ENCODE data around the gene MICAL2.

DNA sequence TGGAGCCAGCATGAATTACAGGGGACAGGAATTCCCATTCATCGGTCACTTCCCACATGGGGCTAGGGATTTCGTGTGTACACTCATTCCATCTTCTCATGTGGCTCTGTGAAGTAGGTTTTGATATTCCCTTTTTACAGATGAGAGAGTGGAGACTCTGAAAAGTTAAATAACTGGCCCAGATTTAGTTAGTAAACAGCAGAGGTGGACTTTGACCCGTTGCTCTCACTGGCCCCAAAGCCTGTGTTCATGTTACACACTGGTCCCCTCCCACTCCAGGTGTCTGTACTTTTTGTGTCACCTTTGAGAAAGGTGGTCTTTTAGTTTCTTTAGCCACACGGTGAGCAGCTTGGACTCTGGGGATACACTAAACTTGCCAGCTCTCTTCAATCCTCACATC is 108.5 kb downstream of the MICAL2 start:
- TF ChIP-seq POLR2AphosphoS5 (IDR thresholded peaks at IDR 0.05), result no peak
- TF ChIP-seq, protein P1, sequence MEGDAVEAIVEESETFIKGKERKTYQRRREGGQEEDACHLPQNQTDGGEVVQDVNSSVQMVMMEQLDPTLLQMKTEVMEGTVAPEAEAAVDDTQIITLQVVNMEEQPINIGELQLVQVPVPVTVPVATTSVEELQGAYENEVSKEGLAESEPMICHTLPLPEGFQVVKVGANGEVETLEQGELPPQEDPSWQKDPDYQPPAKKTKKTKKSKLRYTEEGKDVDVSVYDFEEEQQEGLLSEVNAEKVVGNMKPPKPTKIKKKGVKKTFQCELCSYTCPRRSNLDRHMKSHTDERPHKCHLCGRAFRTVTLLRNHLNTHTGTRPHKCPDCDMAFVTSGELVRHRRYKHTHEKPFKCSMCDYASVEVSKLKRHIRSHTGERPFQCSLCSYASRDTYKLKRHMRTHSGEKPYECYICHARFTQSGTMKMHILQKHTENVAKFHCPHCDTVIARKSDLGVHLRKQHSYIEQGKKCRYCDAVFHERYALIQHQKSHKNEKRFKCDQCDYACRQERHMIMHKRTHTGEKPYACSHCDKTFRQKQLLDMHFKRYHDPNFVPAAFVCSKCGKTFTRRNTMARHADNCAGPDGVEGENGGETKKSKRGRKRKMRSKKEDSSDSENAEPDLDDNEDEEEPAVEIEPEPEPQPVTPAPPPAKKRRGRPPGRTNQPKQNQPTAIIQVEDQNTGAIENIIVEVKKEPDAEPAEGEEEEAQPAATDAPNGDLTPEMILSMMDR (IDR thresholded peaks at IDR 0.05), result no peak
